ENCODE data around the gene DAP.

DAP gene

GRCh38 chr5:10760096-10760920 is 726 bp downstream of the DAP start:
- DNase-seq = peak; percentile 96

GRCh38 chr5:10759111-10759510 is 1.9 kb downstream of the DAP start:
- DNase-seq = no peak

DNA sequence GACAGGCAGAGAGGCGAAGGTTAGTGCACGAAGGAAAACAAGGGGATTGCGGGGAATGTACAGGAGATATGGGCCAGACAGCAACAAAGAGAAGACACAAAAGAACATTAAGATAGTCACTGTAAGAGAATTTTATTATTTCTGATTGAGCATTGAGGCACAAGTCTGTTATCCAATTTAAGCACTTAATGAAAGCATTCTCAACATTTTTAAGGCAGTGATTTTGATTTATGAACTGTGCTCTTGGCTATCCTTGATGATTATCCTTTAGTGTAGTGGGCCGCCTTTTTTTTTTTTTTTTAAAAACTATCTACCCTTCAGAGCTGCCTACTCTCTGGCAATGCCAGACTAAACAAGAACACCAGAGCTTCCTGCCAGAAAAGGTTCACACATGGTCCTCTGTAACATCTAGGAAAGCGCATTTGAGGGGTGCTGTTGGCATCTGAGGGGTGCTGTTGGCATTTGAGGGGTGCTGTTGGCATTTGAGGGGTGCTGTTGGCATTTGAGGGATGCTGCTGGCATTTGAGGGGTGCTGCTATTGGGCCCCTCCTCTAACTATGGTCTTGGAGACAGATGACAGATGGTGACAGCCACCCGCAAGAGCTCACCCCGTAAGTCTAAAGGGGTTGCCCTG is 3.0 kb downstream of the DAP start:
- DNase-seq = no peak

DNA sequence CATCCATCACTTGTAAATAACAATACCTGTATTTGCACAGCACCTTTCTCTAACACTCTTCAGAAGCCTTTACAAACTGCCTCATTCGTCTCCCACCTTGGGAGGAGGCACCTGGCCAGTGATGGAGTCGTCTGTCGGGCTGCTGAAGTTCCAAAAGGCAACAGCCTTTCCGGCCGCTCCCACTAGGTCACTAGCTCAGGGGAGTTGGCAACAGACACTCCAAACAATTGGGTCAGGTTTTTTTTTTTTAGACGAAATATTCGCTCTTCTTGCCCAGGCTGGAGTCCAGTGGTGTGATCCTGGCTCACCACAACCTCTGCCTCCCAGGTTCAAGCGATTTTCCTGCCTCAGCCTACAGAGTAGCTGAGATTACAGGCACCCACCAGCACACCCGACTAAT is 4.0 kb downstream of the DAP start:
- no peak for DNase-seq

DNA sequence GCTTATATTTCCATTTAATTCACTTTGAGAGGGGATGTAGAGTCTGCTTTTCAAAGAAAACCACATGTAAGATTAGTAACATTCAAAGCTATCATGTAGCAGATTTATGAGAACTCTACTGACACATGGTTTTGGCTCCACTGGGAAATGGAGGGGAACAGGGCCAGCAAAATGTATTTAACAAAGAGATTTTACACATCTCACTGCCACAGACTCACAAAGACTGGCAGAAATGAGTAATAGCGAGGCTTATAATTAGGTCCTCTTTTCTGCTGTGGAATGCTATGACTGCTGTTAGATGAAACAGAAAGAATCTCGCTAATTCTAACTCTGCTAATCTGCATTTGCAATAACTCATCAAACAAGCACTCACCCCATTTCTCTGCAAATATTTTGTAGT is 4.5 kb downstream of the DAP start:
- DNase-seq = peak; percentile 80

- no peak for DNase-seq
These were observed 7.9 kb downstream of the DAP start for GRCh38 chr5:10753178-10753577.

GRCh38 chr5:10752451-10752850 is 8.6 kb downstream of the DAP start:
- DNase-seq = no peak

DNA sequence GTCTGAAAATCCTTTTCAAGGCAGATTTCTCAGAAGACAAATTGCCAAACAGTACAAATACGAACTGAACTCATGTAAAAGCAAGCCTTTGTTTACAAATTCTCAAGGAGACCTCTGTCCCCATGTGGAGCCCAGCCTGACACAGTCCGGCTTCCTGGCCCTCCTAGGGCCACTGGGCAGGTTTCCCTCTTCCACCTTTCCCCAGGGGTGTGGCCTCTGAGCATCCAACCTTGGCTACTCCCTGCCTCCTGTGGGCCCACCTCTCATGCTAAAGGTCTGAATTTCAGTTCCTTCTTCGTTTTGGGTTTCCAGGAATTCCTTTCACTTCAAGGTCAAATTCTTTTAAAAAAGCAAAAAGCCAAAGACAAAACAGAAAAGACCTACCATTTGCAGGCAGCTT is 10.1 kb downstream of the DAP start:
- DNase-seq = no peak

DNA sequence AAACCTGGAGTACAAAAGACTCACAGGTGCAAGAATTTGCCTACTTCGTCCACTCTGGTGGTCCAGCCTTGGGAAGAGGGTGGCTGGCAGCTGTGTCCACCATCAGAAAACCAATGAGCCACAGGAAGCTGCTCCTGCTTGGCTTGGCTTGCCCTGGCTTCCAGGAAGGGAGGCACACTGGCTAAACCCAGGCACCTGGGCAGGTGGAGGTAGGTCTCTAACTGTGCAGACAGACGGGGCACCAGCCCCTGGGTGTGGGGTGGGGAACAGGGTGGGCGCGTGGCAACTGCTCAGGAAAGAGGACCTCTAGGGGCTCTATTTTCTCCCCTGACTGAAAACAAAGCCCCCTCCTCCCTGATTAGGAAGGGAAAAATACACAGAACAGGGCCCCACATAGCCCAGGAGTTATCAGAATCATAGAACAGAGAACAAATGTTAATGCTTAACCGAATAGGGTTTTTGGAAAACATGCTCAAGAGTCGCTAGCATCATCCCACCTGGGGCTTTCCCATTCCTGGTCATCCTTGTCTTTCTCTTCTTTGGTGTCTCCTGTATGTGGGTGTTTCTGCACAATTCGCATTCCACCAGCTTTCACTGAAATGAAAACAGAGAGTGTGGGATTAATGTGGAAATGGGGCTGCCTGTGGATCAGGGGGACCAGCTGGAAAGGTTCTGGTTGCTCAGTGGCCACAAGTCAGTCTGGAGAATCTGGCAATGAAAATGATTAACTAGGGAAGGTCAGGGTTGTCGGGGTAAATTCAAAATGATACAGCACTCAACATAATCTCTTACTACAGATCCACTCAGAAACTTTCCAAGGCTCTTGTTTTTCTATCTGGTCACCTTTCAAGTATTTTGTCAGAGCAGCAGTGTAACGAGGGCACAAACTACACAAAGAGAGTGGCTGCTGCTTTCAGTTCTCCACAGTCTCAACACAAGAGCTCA is 13.1 kb downstream of the DAP start:
- DNase-seq = no peak

DNA sequence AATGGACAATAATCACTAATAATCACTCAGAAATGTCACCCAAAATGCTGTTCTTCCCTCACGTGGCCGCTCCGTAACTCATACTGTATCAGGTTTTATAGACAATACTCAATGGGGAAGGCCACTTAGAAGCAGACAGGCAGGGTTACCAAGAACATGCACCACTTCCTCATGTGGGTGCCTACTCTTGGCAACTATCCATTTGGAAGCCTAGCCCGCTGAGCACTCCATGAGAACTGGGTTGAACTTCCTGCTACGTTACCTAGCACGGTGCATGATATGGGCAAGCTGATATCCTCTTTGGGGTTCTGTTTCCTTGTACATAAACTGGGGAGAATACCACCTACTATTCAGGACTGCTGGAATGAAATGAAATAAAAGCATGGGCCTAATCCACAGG is 14.3 kb downstream of the DAP start:
- no peak for DNase-seq

GRCh38 chr5:10745133-10745532 is 15.9 kb downstream of the DAP start:
- DNase-seq = no peak

DNA sequence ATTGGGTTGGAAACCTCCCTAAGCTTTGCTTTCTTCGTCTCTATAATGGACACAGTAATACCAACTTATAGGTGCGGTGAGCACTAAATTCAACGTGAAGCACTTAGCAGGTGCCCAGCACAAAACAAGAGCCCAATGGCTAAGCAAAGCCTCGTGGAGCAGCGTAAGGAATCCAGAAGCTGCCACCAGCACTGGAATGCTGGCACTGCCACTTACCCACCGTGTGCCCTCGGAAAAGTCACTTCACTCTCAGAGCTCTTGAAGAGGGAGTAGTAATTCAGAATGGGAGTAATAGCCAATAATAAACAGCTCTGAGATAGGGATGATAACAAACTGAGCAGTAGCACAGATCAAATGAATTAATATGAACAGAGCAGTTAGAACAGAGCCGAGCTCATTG is 16.4 kb downstream of the DAP start:
- DNase-seq = no peak

GRCh38 chr5:10743951-10744350 is 17.1 kb downstream of the DAP start:
- DNase-seq = no peak

GRCh38 chr5:10743526-10743925 is 17.5 kb downstream of the DAP start:
- DNase-seq = no peak

GRCh38 chr5:10741661-10742060 is 19.4 kb downstream of the DAP start:
- no peak for DNase-seq

DNA sequence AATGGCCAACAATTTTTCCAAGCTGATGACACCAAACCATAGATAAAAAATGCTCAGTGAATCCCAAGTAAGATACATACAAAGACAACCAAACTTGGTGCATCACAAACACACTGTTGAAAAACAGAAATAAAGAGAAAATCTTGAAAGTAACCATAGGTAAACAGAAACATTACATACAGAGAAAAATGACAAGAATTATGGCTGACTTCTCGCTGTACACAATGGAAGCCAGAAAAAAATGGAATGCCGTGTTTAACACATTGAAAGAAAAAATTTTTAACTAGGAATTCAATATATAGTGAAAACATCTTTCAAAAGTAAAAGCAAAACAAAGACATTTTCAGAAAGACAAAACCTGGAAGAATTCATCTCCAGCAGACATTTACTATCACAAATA is 20.6 kb downstream of the DAP start:
- no peak for DNase-seq

GRCh38 chr5:10737880-10738279 is 23.2 kb downstream of the DAP start:
- no peak for DNase-seq

GRCh38 chr5:10736808-10737207 is 24.2 kb downstream of the DAP start:
- no peak for DNase-seq

DNA sequence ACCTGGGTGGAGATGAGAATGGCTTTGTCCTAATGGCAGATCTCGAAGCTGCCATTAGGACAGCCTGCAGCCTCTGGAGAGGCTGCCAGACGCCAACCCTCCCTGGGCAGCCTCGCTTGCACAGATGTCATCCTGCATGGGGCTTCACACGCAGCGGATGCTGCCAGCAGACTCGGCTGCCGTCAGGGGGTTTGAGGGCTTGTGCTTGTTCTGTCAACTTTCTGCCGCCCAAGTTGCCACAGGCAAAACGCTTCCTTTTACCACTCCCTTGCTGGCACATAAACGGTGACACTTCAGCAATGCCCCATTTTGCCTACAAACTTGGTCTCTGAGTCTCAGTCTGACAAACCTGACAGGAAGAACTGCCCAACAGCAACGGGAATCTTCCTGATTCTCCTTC is 24.7 kb downstream of the DAP start:
- peak; percentile 95 for DNase-seq

DNA sequence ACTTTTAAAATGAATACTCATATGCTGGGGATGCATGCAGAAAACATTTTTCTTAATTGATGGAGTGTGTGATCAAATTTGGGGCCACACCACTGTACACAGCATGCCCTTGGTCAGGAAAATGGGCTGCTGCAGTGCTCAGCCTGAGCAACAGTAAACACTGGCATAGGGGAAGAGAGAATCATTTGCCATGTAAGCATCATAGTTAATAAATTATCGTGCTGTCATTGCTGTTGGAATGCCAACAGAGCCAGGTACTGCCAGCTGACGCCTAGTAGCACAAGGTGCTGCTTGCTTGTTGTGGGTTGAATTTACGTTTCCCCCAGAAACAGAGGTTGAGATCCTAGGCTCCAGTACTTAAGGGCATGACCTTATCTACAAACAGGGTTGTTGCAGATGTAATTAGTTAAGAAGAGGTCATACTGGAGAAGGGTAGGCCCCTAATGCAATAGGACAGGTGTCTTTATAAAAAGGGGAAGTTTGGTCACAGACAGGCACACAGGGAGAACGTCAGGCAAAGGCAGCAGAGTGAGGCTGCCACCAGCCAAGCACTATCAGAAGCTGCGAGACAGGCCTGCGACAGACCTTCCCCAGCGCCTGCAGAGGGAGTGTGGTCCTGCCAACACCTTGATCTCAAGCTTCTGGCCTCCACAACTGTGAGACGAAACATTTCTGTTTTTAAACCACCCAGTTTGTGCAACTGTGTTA is 25.3 kb downstream of the DAP start:
- peak; percentile 47 for DNase-seq

DNA sequence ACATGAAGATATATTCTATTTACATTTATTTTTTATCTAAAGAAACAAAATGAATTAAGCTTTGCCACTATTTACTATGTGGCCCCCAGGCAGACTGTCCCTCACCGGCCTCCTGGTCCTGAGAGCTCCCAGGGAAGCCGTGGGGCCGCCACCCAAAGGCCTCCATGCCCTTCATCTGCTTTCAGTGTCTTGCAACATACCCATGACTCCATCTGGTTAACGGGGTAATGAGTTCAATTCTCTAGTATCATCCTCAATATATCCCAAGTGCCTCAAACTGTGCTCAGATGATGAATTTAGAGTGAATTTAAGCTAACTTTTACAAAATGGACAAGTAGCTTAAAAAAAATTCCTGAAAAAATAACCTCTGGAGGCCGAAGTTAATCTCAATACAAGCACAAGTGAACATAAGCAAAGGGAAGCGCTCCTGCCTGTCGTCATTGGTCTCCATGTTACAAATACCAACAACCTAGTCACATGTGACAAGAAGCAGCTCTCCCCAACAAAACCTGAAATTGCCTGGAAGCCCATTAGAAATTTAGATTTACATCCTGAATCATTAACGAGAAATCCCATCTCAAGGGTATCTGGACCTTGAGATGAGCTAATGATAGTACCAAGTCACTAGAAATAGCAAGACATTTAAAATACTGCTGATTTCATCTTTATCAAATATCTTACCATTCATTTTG is 26.1 kb downstream of the DAP start:
- no peak for DNase-seq

GRCh38 chr5:10734037-10734709 is 26.9 kb downstream of the DAP start:
- peak; percentile 73 for DNase-seq
